ENCODE results near the gene ZNF628.

The ZNF628 gene

GRCh38 chr19:55466241-55466614 is 10.2 kb upstream of the ZNF628 start:
- no peak for DNase-seq

GRCh38 chr19:55467236-55468053 is 9.0 kb upstream of the ZNF628 start:
- no peak for DNase-seq

GRCh38 chr19:55468054-55468393 is 8.4 kb upstream of the ZNF628 start:
- DNase-seq: no peak

- no peak for DNase-seq
These were observed 5.2 kb upstream of the ZNF628 start for GRCh38 chr19:55471266-55471665.

GRCh38 chr19:55472463-55472862 is 4.0 kb upstream of the ZNF628 start:
- no peak for DNase-seq

GRCh38 chr19:55473225-55474012 is 3.0 kb upstream of the ZNF628 start:
- no peak for DNase-seq

- no peak for DNase-seq
These were observed 1.9 kb upstream of the ZNF628 start for GRCh38 chr19:55474269-55475265.

GRCh38 chr19:55477905-55478304 is 1.5 kb downstream of the ZNF628 start:
- no peak for DNase-seq

GRCh38 chr19:55478364-55478763 is 1.9 kb downstream of the ZNF628 start:
- no peak for DNase-seq

GRCh38 chr19:55479045-55479444 is 2.6 kb downstream of the ZNF628 start:
- no peak for DNase-seq

GRCh38 chr19:55479451-55480230 is 3.2 kb downstream of the ZNF628 start:
- no peak for DNase-seq

- no peak for DNase-seq
These were observed 4.9 kb downstream of the ZNF628 start for GRCh38 chr19:55481148-55481793.

GRCh38 chr19:55481794-55482155 is 5.4 kb downstream of the ZNF628 start:
- no peak for DNase-seq

GRCh38 chr19:55482156-55482961 is 5.9 kb downstream of the ZNF628 start:
- DNase-seq: no peak

- no peak for DNase-seq
These were observed 6.7 kb downstream of the ZNF628 start for GRCh38 chr19:55482967-55483705.

GRCh38 chr19:55483706-55484592 is 7.5 kb downstream of the ZNF628 start:
- no peak for DNase-seq

GRCh38 chr19:55484593-55485438 is 8.4 kb downstream of the ZNF628 start, which contains the start of gene NAT14:
Gene NAT14 (plus strand): TSS chr19:55485188. CDS start chr19:55485709, 521 bp downstream.
- DNase-seq: peak; percentile 64

GRCh38 chr19:55485439-55486011 is 9.1 kb downstream of the ZNF628 start:
- no peak for DNase-seq
